ENCODE data around the gene DEFB129.

- no peak for TF ChIP-seq CTCF (IDR thresholded peaks at IDR 0.05; ENCODE audit: insufficient read depth, low read length, poor library complexity, severe bottlenecking)
- no peak for TF ChIP-seq EZH2phosphoT487 (conservative IDR thresholded peaks at IDR 0.05; ENCODE audit: low read length)
Observed at GRCh38 chr20:271528-271927, 44.5 kb downstream of the DEFB129 start.
